IPS-15b (cell line): ENCODE data around the gene LRRC27.

ENCODE experiments used
- H3K27me3 ChIP-seq: one replicate; pipeline ENCODE4 v1.6.1; 2013; ENCODE audit warnings: low read length; ENCODE audit not compliant: control insufficient read depth, insufficient read depth
- H3K36me3 ChIP-seq: one replicate; pipeline ENCODE4 v1.6.1; 2013; ENCODE audit warnings: low read length; ENCODE audit not compliant: control insufficient read depth, insufficient read depth
- H3K4me1 ChIP-seq: one replicate; pipeline ENCODE4 v1.6.1; 2013; ENCODE audit warnings: mild to moderate bottlenecking, low read length; ENCODE audit not compliant: control insufficient read depth, insufficient read depth
- H3K4me3 ChIP-seq: one replicate; pipeline ENCODE4 v1.5.1; 2013; ENCODE audit warnings: low read depth, low read length
- H3K9ac ChIP-seq: one replicate; pipeline ENCODE4 v1.6.1; 2013; ENCODE audit warnings: low read depth, mild to moderate bottlenecking, low read length
- H3K9me3 ChIP-seq: one replicate; pipeline ENCODE4 v1.6.1; 2013; ENCODE audit warnings: mild to moderate bottlenecking, low read length; ENCODE audit not compliant: control insufficient read depth, insufficient read depth

LRRC27 gene

GRCh38 chr10:132399117-132400035 lies 67.4 kb downstream of the LRRC27 start:
- H3K4me3 ChIP-seq: no peak overlapping the region
- H3K36me3 ChIP-seq: no peaks in the 10 kb centered on the region
- no peak overlapping the region for H3K9ac ChIP-seq
- no peaks in the 10 kb centered on the region for H3K9me3 ChIP-seq
- no peaks in the 10 kb centered on the region for H3K4me1 ChIP-seq
- H3K27me3 ChIP-seq: no peaks in the 10 kb centered on the region

GRCh38 chr10:132400041-132400546 lies 68.1 kb downstream of the LRRC27 start:
- no peak overlapping the region for H3K9ac ChIP-seq
- no peaks in the 10 kb centered on the region for H3K4me1 ChIP-seq
- H3K9me3 ChIP-seq: no peaks in the 10 kb centered on the region
- no peaks in the 10 kb centered on the region for H3K27me3 ChIP-seq
- H3K36me3 ChIP-seq: no peaks in the 10 kb centered on the region
- H3K4me3 ChIP-seq: no peak overlapping the region

GRCh38 chr10:132400547-132401151 lies 68.7 kb downstream of the LRRC27 start:
- Histone ChIP-seq H3K4me3 (no peak overlapping the region), H3K27me3 (no peaks in the 10 kb centered on the region), H3K36me3 (peaks cover 4% of the 10 kb centered on the region), H3K9ac (no peak overlapping the region), H3K4me1 (no peaks in the 10 kb centered on the region), H3K9me3 (no peaks in the 10 kb centered on the region)

- H3K36me3 ChIP-seq: peaks cover 11% of the 10 kb centered on the region
Observed at GRCh38 chr10:132401401-132402118, 69.6 kb downstream of the LRRC27 start.

GRCh38 chr10:132402781-132403241 lies 70.8 kb downstream of the LRRC27 start:
- Histone ChIP-seq H3K4me3 (no peak overlapping the region), H3K36me3 (peaks cover 11% of the 10 kb centered on the region), H3K9me3 (no peaks in the 10 kb centered on the region), H3K27me3 (no peaks in the 10 kb centered on the region), H3K4me1 (no peaks in the 10 kb centered on the region), H3K9ac (no peak overlapping the region)

More at GRCh38 chr10:132401401-132402118, 69.6 kb downstream of the LRRC27 start:
- H3K9ac ChIP-seq: no peak overlapping the region
- no peaks in the 10 kb centered on the region for H3K9me3 ChIP-seq
- H3K4me1 ChIP-seq: no peaks in the 10 kb centered on the region
- H3K4me3 ChIP-seq: no peak overlapping the region
- no peaks in the 10 kb centered on the region for H3K27me3 ChIP-seq

- Histone ChIP-seq H3K4me1 (no peaks in the 10 kb centered on the region), H3K27me3 (no peaks in the 10 kb centered on the region), H3K9me3 (no peaks in the 10 kb centered on the region), H3K9ac (no peak overlapping the region), H3K36me3 (peaks cover 11% of the 10 kb centered on the region), H3K4me3 (no peak overlapping the region)
Observed at GRCh38 chr10:132403511-132404168, 71.6 kb downstream of the LRRC27 start.

GRCh38 chr10:132404169-132404880 lies 72.3 kb downstream of the LRRC27 start:
- H3K4me1 ChIP-seq: no peaks in the 10 kb centered on the region
- peaks cover 11% of the 10 kb centered on the region for H3K36me3 ChIP-seq
- no peaks in the 10 kb centered on the region for H3K9me3 ChIP-seq
- H3K27me3 ChIP-seq: no peaks in the 10 kb centered on the region
- H3K4me3 ChIP-seq: no peak overlapping the region
- H3K9ac ChIP-seq: no peak overlapping the region

- Histone ChIP-seq H3K36me3 (peaks cover 11% of the 10 kb centered on the region), H3K27me3 (no peaks in the 10 kb centered on the region), H3K4me1 (no peaks in the 10 kb centered on the region), H3K9me3 (no peaks in the 10 kb centered on the region), H3K9ac (no peak overlapping the region), H3K4me3 (no peak overlapping the region)
Observed at GRCh38 chr10:132404911-132405462, 73.0 kb downstream of the LRRC27 start.

GRCh38 chr10:132405463-132405991 lies 73.5 kb downstream of the LRRC27 start:
- Histone ChIP-seq H3K27me3 (no peaks in the 10 kb centered on the region), H3K4me1 (no peaks in the 10 kb centered on the region), H3K9me3 (no peaks in the 10 kb centered on the region), H3K9ac (no peak overlapping the region), H3K4me3 (no peak overlapping the region), H3K36me3 (peaks cover 11% of the 10 kb centered on the region)

- no peak overlapping the region for H3K9ac ChIP-seq
- no peaks in the 10 kb centered on the region for H3K9me3 ChIP-seq
- peaks cover 11% of the 10 kb centered on the region for H3K36me3 ChIP-seq
- no peaks in the 10 kb centered on the region for H3K4me1 ChIP-seq
- H3K27me3 ChIP-seq: no peaks in the 10 kb centered on the region
- no peak overlapping the region for H3K4me3 ChIP-seq
Observed at GRCh38 chr10:132406181-132406580, 74.2 kb downstream of the LRRC27 start.
